Sigmoid colon (tissue), 3 donors: ENCODE measurements around the gene MRPL37.

ENCODE experiments used
- POLR2A ChIP-seq, 2 donors: fragments of 450-650 bp; IDR thresholded peaks; one replicate each; pipeline ENCODE4 v1.6.1; 2016; ENCODE audit warnings: antibody characterized with exemption in 2 of 2, mild to moderate bottlenecking in 2 of 2, moderate library complexity in 2 of 2
- TF ChIP-seq, protein P1 (sequence below), 4 experiments: fragments of 450-650 bp in 3 of 4; fragments of 200-600 bp in 1 of 4; IDR thresholded peaks; one replicate each; pipeline ENCODE4 v1.5.1; 2016 to 2019; ENCODE audit warnings: antibody characterized with exemption in 4 of 4, mild to moderate bottlenecking in 3 of 4, moderate library complexity in 2 of 4

GRCh38 chr1:54225378-54225777 is 25.4 kb downstream of the MRPL37 start:
- TF ChIP-seq, protein P1, sequence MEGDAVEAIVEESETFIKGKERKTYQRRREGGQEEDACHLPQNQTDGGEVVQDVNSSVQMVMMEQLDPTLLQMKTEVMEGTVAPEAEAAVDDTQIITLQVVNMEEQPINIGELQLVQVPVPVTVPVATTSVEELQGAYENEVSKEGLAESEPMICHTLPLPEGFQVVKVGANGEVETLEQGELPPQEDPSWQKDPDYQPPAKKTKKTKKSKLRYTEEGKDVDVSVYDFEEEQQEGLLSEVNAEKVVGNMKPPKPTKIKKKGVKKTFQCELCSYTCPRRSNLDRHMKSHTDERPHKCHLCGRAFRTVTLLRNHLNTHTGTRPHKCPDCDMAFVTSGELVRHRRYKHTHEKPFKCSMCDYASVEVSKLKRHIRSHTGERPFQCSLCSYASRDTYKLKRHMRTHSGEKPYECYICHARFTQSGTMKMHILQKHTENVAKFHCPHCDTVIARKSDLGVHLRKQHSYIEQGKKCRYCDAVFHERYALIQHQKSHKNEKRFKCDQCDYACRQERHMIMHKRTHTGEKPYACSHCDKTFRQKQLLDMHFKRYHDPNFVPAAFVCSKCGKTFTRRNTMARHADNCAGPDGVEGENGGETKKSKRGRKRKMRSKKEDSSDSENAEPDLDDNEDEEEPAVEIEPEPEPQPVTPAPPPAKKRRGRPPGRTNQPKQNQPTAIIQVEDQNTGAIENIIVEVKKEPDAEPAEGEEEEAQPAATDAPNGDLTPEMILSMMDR (IDR thresholded peaks at IDR 0.05) = no peak
- no peak for TF ChIP-seq POLR2A (IDR thresholded peaks at IDR 0.05)
